Epithelial cell of esophagus (primary cell): ENCODE measurements around the gene KANSL1L.

Experiments
- DNase-seq: peaks from one replicate; pipeline ENCODE4 v3.0.0; 2010; ENCODE audit warnings: low read depth
- H3K4me3 ChIP-seq: 2 replicates; pipeline ENCODE4 v1.5.1; 2011; ENCODE audit warnings: mild to moderate bottlenecking, low read length, control low read depth
- TF ChIP-seq, protein P1 (sequence below): IDR thresholded peaks from 2 replicates; pipeline ENCODE4 v1.5.1; 2011; ENCODE audit warnings: low read depth, mild to moderate bottlenecking, low read length, control low read depth, inconsistent platforms; ENCODE audit not compliant: insufficient read depth; ENCODE audit errors: missing control alignments

KANSL1L gene

DNA sequence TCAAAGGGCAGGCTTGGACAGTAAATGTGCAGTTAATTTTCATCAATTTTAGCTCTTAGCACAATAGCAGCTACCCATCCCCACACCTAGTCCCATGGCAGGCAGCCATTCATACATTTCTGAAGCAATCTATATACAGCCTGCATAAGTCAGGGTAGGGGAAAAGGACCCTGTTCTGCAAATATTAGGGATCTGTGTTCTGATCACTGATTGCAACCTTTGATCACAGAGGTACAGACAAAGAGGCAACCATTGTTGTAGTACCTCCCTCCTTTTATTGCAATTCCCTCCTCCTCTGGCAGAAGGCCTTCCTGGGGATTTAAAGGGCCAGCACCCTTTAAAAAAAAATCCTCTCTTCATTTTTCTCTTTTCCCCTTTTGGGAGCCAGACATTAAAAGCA, 58.3 kb downstream of the KANSL1L start:
- no peak overlapping the region for H3K4me3 ChIP-seq
- DNase-seq, result no peak
- TF ChIP-seq, protein P1, sequence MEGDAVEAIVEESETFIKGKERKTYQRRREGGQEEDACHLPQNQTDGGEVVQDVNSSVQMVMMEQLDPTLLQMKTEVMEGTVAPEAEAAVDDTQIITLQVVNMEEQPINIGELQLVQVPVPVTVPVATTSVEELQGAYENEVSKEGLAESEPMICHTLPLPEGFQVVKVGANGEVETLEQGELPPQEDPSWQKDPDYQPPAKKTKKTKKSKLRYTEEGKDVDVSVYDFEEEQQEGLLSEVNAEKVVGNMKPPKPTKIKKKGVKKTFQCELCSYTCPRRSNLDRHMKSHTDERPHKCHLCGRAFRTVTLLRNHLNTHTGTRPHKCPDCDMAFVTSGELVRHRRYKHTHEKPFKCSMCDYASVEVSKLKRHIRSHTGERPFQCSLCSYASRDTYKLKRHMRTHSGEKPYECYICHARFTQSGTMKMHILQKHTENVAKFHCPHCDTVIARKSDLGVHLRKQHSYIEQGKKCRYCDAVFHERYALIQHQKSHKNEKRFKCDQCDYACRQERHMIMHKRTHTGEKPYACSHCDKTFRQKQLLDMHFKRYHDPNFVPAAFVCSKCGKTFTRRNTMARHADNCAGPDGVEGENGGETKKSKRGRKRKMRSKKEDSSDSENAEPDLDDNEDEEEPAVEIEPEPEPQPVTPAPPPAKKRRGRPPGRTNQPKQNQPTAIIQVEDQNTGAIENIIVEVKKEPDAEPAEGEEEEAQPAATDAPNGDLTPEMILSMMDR, result no peak

DNA sequence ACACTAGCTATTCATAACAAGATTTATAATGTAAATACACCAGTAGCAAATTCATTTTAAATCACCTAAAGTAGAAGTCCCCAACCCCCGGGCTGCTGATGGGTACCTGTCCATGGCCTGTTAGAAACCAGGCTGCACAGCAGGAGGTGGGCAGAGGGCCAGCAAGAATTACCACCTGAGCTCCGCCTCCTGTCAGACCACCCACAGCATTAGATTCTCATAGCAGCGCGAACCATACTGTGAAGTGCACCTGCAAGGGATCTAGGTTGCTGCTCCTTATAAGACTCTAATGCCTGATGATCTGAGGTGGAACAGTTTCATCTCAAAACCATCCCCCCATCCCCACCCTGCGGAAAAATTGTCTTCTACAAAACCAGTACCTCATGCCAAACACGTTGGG, 71.3 kb downstream of the KANSL1L start:
- TF ChIP-seq, protein P1, result no peak
- no peak for DNase-seq
- H3K4me3 ChIP-seq, result no peak overlapping the region

DNA sequence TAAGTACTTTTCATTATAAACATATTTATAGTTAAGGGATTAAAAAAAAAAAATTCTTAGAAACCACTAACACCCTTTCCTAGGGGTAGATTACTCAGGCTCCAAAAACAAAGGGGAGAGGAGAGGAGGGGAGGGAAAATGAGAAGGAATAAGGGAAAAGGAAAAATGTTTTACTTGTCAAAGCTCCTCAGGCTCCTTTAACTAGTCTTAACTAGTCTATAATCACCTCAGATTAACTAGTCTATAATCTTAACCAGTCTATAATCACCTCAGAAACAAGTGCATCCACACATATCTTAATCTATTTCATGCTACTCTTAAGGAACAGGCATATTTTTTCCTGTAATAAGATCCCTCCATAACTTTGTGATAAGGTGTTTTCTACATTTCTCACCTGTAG, 76.4 kb downstream of the KANSL1L start:
- TF ChIP-seq, protein P1, result no peak
- no peak overlapping the region for H3K4me3 ChIP-seq
- no peak for DNase-seq

DNA sequence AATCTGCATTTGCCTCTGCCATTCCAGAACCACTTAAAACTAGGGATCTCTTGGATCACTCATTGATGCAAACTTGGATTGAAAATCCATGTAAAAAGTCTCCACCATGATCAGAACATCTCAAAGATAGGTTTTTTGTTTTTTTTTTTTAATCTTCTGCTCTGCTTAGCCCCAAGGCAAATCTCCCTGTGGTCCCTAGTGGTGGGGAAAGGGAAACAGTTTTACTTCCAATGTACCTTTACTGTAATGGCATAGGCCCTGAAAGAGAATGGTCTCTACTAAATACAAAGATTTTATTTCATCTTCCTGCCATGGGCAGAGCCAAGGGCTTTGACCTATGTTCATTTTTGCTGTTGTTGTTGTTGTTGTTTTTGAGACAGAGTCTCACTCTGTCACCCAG, 78.4 kb downstream of the KANSL1L start:
- H3K4me3 ChIP-seq, result no peak overlapping the region

DNA sequence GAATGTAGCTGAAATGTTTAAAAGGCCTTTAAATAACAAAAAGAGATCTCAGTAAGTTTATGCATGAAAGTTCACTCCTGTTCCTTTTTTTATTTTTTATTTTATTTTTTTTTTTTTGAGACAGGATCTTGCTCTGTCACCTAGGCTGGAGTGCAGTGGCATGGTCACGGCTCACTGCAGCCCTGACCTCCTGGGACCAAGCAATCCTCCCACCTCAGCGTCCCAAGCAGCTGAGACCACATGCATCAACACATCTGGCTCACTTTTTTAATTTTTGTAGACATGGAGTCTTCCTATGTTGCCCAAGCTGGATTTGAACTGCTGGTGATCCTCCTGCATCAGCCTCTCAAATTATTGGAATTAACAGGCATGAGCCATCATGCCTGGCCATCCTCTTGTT, 84.3 kb downstream of the KANSL1L start:
- no peak overlapping the region for H3K4me3 ChIP-seq
- TF ChIP-seq, protein P1, result no peak
- DNase-seq, result no peak

More for the DNA sequence above, 78.4 kb downstream of the KANSL1L start:
- TF ChIP-seq, protein P1, result no peak
- no peak for DNase-seq

DNA sequence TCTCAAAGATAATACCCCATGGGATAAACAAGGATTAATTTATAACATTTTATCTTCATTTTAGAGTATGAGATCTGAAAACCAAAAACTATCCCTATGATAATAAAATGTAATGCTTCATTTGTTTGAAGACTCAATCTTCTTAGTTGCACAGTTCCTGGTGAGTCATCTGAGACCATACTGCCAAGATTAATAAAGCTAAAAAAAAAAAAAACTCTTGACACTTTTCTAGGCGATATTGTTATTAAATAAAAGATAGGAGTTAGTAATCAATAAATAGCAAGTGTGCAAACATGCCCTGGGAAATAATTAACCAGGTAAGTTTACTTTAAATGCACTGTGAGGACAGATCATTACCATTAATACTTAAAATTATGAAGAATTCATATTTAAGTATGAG, 84.9 kb downstream of the KANSL1L start:
- TF ChIP-seq, protein P1, result no peak
- DNase-seq, result peak; percentile 30
- H3K4me3 ChIP-seq, result no peak overlapping the region

DNA sequence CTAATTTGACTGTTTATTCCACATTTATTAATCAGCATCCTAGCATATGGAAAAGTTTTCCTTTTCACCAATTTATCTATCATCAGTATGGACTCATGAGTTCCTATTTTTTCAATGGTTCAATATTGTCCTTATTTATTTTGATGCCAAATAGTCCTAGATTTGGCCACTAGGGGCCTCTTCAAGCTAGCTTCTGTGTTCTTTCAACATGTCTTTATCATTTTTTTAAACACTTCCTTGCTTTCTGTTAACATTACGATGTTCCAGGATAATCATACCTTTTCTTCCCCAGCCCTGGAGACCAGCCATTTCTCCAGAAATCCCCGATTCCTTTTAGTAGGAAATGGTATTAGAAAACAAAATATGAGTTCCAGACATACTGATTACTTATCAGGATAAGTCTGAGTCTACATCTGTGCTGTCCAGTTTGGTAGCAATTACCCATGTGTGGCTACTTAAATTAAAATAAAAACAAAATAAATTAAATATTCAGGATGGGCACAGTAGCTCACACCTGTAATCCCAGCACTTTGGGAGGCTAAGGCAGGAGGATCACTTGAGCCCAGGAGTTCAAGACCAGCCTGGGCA, 98.2 kb downstream of the KANSL1L start:
- peak; percentile 54 for DNase-seq
- TF ChIP-seq, protein P1, result peak; percentile 64
- no peak overlapping the region for H3K4me3 ChIP-seq
